K562 (cell line): ENCODE measurements around the gene DSCAM. TPM values are rescaled to one million over a fixed set of nuclear protein-coding genes. Genes with fewer than 3 reads are reported as not detected.

Experiments used
- ATAC-seq: fragments of 200-7000 bp; cut with Tn5 transposase; 3 replicates; pipeline ENCODE4 v1.9.1; 2020; ENCODE audit warnings: moderate library complexity
- BruUV-seq: library from RNA; stranded (reverse); fragments of 400-500 nt; replicated peaks from 2 replicates; lab custom pipeline; 2021; lab: Mats Ljungman, UMichigan
- CTCF ChIA-PET: fragments of 300-600 bp; formaldehyde crosslinking; extraction: SDS; loops from one replicate; lab custom pipeline; 2021; ENCODE audit warnings: low intra/inter-chr PET ratio; lab: Yijun Ruan, JAX
- POLR2A ChIA-PET: fragments of 300-600, 350-650 bp; sonication (Branson Sonifier 250); formaldehyde crosslinking; extraction: SDS; loops from one replicate; lab custom pipeline; 2021; ENCODE audit warnings: antibody characterized with exemption, inconsistent platforms; lab: Yijun Ruan, JAX
- DNase-seq, 4 experiments: peaks; one replicate each; pipeline versions ENCODE4 v3.0.0 to v3.0.0-alpha.2; 2011 to 2018; ENCODE audit warnings: low spot score in 3 of 4, mixed read lengths in 3 of 4; ENCODE audit errors: extremely low read depth in 1 of 4
- FAIRE-seq: peaks from 2 replicates; lab custom pipeline; 2011; peaks lifted over from hg19 to GRCh38; lab: Jason Lieb, UNC
- H2AFZ ChIP-seq: 2 replicates; pipeline ENCODE4 v1.6.0; 2011; ENCODE audit warnings: low read depth, low read length, control low read depth, inconsistent platforms
- H3K27ac ChIP-seq: fragments of 200-600 bp; 3 replicates; pipeline ENCODE4 v1.8.0; 2011; ENCODE audit warnings: low read depth, mild to moderate bottlenecking, control low read depth, inconsistent platforms, low read length, moderate library complexity, mixed read lengths; ENCODE audit errors: extremely low read depth
- H3K27me3 ChIP-seq, 2 experiments: fragments of 300-600 bp in 1 of 2; 2 replicates in 1 of 2; 3 replicates in 1 of 2; pipeline versions ENCODE4 v1.6.0 to v1.8.0; 2011; ENCODE audit warnings: inconsistent platforms in 2 of 2, low read length in 2 of 2, mild to moderate bottlenecking in 1 of 2, mixed read lengths in 1 of 2, moderate library complexity in 1 of 2; ENCODE audit not compliant: control insufficient read depth in 2 of 2, insufficient read depth in 2 of 2
- H3K36me3 ChIP-seq: fragments of 300-600 bp; 3 replicates; pipeline ENCODE4 v1.8.0; 2011; ENCODE audit warnings: mild to moderate bottlenecking, low read length, inconsistent platforms; ENCODE audit not compliant: control insufficient read depth, insufficient read depth
- H3K4me1 ChIP-seq, 2 experiments: fragments of 200-600 bp in 1 of 2; replicated peaks in 1 of 2; 2 replicates in 1 of 2; 3 replicates in 1 of 2; pipeline versions ENCODE4 v1.5.1 to v1.8.0; 2011; ENCODE audit warnings: inconsistent platforms in 2 of 2, low read length in 2 of 2, mild to moderate bottlenecking in 1 of 2, mixed read lengths in 1 of 2, moderate library complexity in 1 of 2; ENCODE audit not compliant: control insufficient read depth in 2 of 2, insufficient read depth in 2 of 2
- H3K4me2 ChIP-seq: 2 replicates; pipeline ENCODE4 v1.6.1; 2011; ENCODE audit warnings: low read length, control low read depth, inconsistent platforms, mixed read lengths; ENCODE audit not compliant: insufficient read depth
- H3K4me3 ChIP-seq: fragments of 200-600 bp; sonication (generic), shearing (Covaris generic); 2 replicates; pipeline ENCODE4 v1.5.1; 2016; ENCODE audit warnings: control low read depth, inconsistent platforms
- H3K79me2 ChIP-seq: fragments of 200-600 bp; 3 replicates; pipeline ENCODE4 v1.8.0; 2011; ENCODE audit warnings: low read length, inconsistent platforms; ENCODE audit not compliant: control insufficient read depth, insufficient read depth
- H3K9ac ChIP-seq, 2 experiments: 2 replicates each; pipeline versions ENCODE4 v1.6.0 to v1.6.1; 2011; ENCODE audit warnings: low read depth in 2 of 2, low read length in 2 of 2, control low read depth in 1 of 2, inconsistent platforms in 1 of 2, mild to moderate bottlenecking in 1 of 2, mixed read lengths in 1 of 2; ENCODE audit not compliant: insufficient read depth in 1 of 2
- H3K9me1 ChIP-seq: one replicate; pipeline ENCODE4 v1.6.0; 2011; ENCODE audit warnings: inconsistent platforms, mild to moderate bottlenecking, low read length, moderate library complexity; ENCODE audit not compliant: control insufficient read depth, insufficient read depth
- H3K9me3 ChIP-seq: replicated peaks from 2 replicates; pipeline ENCODE4 v1.5.1; 2011; ENCODE audit warnings: low read depth, low read length, inconsistent platforms; ENCODE audit not compliant: control insufficient read depth, insufficient read depth
- H4K20me1 ChIP-seq: replicated peaks from 2 replicates; pipeline ENCODE4 v1.6.1; 2011; ENCODE audit warnings: low read length, inconsistent platforms, mixed read lengths; ENCODE audit not compliant: control insufficient read depth, insufficient read depth
- E2F8 ChIP-seq: fragments of 450-650 bp; IDR thresholded peaks from 2 replicates; pipeline ENCODE4 v1.7.1; 2018; ENCODE audit warnings: mild to moderate bottlenecking, low read depth; ENCODE audit not compliant: partially characterized antibody
- HLTF ChIP-seq: fragments of 450-650 bp; IDR thresholded peaks from 2 replicates; pipeline ENCODE4 v1.6.1; 2016
- NFE2 ChIP-seq: IDR thresholded peaks from 2 replicates; pipeline ENCODE4 v1.6.1; 2014; ENCODE audit warnings: antibody characterized with exemption, low read depth
- PURB ChIP-seq: sonication (generic); formaldehyde crosslinking; IDR thresholded peaks from 2 replicates; pipeline ENCODE4 v1.9.0; 2021; ENCODE audit warnings: low read depth, mild to moderate bottlenecking, missing genetic modification reagents
- ZC3H11A ChIP-seq: IDR thresholded peaks from 2 replicates; pipeline ENCODE4 v1.6.1; 2012; ENCODE audit warnings: low read depth, low read length, improper control_type of control experiment
- ZKSCAN8 ChIP-seq: fragments of 200-800 bp; sonication (Bioruptor generic); IDR thresholded peaks from 2 replicates; pipeline ENCODE4 v1.6.1; 2016; ENCODE audit warnings: missing genetic modification characterization, missing compliant biosample characterization
- ZNF707 ChIP-seq: fragments of 250-450 bp; sonication (Bioruptor Pico); conservative IDR thresholded peaks from 2 replicates; pipeline ENCODE4 v1.8.0; 2022; ENCODE audit warnings: inconsistent platforms, mild to moderate bottlenecking, moderate library complexity
- ZNF780A ChIP-seq: fragments of 250-450 bp; sonication (Bioruptor Pico); IDR thresholded peaks from 2 replicates; pipeline ENCODE4 v1.5.0; 2021; ENCODE audit warnings: mild to moderate bottlenecking
- WGBS: fragments of 100-300 bp; shearing (Covaris generic); methylation state at CpG from one replicate; pipeline ENCODE4 v1.1.6; 2016; ENCODE audit warnings: low coverage, mixed read lengths; ENCODE audit not compliant: insufficient coverage; ENCODE audit errors: missing lambda C conversion rate; 5-methylcytosine and 5-hydroxymethylcytosine counted together
- in situ Hi-C: fragments of 300-500 bp; cut with MboI; formaldehyde crosslinking; loops from 4 replicates; pipeline ENCODE4 v1.15.0; 2018; ENCODE audit warnings: inconsistent platforms, mixed read lengths
- intact Hi-C: fragments of 100-400 bp; cut with micrococcal nuclease; formaldehyde crosslinking; loops from 2 replicates; pipeline ENCODE4 v1.14.2; 2022
- polyA plus RNA-seq, 8 experiments: library from polyadenylated mRNA; depleted of rRNA in 4 of 8; stranded (reverse) in 5 of 8; unstranded in 3 of 8; fragments of >200 nt; fragmentation: Nextera tagmentation in 2 of 8; fragmentation: Illumina TruSeq in 1 of 8; extraction: Ambion mirVana in 2 of 8; extraction: Trizol in 1 of 8; gene quantifications; 2 replicates each; pipeline versions ENCODE4 v1.2.1 to v1.2.3, GENCODE V29; 2011 to 2014; ENCODE audit warnings: inconsistent platforms in 1 of 8, missing spikeins in 1 of 8
- total RNA-seq, 7 experiments: library from RNA; depleted of rRNA in 6 of 7; stranded (reverse); fragments of >200 nt in 6 of 7; fragmentation: Illumina TruSeq in 2 of 7; extraction: Trizol in 2 of 7; gene quantifications; 2 replicates each; pipeline versions ENCODE4 v1.2.1 to v1.2.3, GENCODE V29; 2011 to 2021; ENCODE audit warnings: low replicate concordance in 1 of 7
- TF ChIP-seq, protein P1 (sequence below): sonication (generic); formaldehyde crosslinking; IDR thresholded peaks from 2 replicates; pipeline ENCODE4 v1.8.0; 2023; ENCODE audit warnings: mild to moderate bottlenecking, missing genetic modification reagents

DSCAM gene
- total and polyA plus RNA-seq, 9 of the 15 experiments (the other 6 are each of a cell fraction or from before 2014, with no cell fraction given) = not detected

- Histone ChIP-seq H3K79me2 (no peaks in the 10 kb centered on the region), H3K36me3 (no peaks in the 10 kb centered on the region), H3K9me1 (no peaks in the 10 kb centered on the region), H3K27me3 (no peaks in the 10 kb centered on the region), H3K4me3 (no peak overlapping the region), H3K27ac (no peak overlapping the region), H3K4me1 (no peaks in the 10 kb centered on the region), H3K9me3 (peaks cover 1% of the 10 kb centered on the region; the same call in 1 of the 2 replicates), H3K4me2 (no peak overlapping the region), H4K20me1 (no peaks in the 10 kb centered on the region), H3K9ac (no peak overlapping the region), H2AFZ (no peak overlapping the region)
- in situ Hi-C loops (no loop called here), intact Hi-C loops (no loop called here)
- ATAC-seq (no peak), DNase-seq (no peak), FAIRE-seq (no peak)
- TF ChIP-seq PURB (no peak), ZKSCAN8 (no peak), HLTF (no peak), NFE2 (no peak), ZNF707 (CRISPR knock-in tag) (no peak), ZNF780A (CRISPR knock-in tag) (no peak), E2F8 (no peak), ZC3H11A (no peak)
- TF ChIP-seq, protein P1, sequence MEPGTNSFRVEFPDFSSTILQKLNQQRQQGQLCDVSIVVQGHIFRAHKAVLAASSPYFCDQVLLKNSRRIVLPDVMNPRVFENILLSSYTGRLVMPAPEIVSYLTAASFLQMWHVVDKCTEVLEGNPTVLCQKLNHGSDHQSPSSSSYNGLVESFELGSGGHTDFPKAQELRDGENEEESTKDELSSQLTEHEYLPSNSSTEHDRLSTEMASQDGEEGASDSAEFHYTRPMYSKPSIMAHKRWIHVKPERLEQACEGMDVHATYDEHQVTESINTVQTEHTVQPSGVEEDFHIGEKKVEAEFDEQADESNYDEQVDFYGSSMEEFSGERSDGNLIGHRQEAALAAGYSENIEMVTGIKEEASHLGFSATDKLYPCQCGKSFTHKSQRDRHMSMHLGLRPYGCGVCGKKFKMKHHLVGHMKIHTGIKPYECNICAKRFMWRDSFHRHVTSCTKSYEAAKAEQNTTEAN = no peak
- WGBS = 0% methylated on average over 1 of the region's 1 CpG
- ChIA-PET CTCF (no interaction called here), POLR2A (no interaction called here)
- no TSS peak for BruUV-seq
Measured at GRCh38 chr21:40504825-40505224, 342.1 kb downstream of the DSCAM start.
